DND-41 (cell line): ENCODE measurements around the gene JUN.

Source experiments
- ATAC-seq: fragments of 200-7000 bp; cut with Tn5 transposase; 3 replicates; pipeline ENCODE4 v1.9.1; 2021; ENCODE audit warnings: low read depth; ENCODE audit not compliant: insufficient read depth
- DNase-seq: peaks from one replicate; pipeline ENCODE4 v3.0.0-alpha.2; 2020
- H2AFZ ChIP-seq: 2 replicates; pipeline ENCODE4 v1.6.0; 2012; ENCODE audit warnings: low read depth, low read length
- H3K27ac ChIP-seq: 2 replicates; pipeline ENCODE4 v1.5.1; 2012; ENCODE audit warnings: low read length, inconsistent platforms
- H3K27me3 ChIP-seq: fragments of 200-600 bp; sonication (generic); 2 replicates; pipeline ENCODE4 v1.6.0; 2012; ENCODE audit warnings: low read length, mild to moderate bottlenecking, inconsistent platforms; ENCODE audit not compliant: insufficient read depth, poor library complexity
- H3K36me3 ChIP-seq: 2 replicates; pipeline ENCODE4 v1.5.1; 2012; ENCODE audit warnings: low read length, inconsistent platforms; ENCODE audit not compliant: insufficient read depth
- H3K4me1 ChIP-seq: 2 replicates; pipeline ENCODE4 v1.5.1; 2012; ENCODE audit warnings: mild to moderate bottlenecking, low read length; ENCODE audit not compliant: insufficient read depth
- H3K4me2 ChIP-seq: 2 replicates; pipeline ENCODE4 v1.6.0; 2012; ENCODE audit warnings: mild to moderate bottlenecking, moderate library complexity, low read length, inconsistent platforms; ENCODE audit not compliant: insufficient read depth
- H3K4me3 ChIP-seq, 2 experiments: fragments of 200-600 bp in 1 of 2; shearing (Covaris generic) in 1 of 2; 2 replicates each; pipeline ENCODE4 v1.5.1; 2012 to 2016; ENCODE audit warnings: inconsistent platforms in 2 of 2, low read length in 2 of 2, mild to moderate bottlenecking in 2 of 2, low read depth in 1 of 2, moderate library complexity in 1 of 2
- H3K79me2 ChIP-seq: 2 replicates; pipeline ENCODE4 v1.6.0; 2012; ENCODE audit warnings: low read length, inconsistent platforms; ENCODE audit not compliant: insufficient read depth
- H3K9ac ChIP-seq: 2 replicates; pipeline ENCODE4 v1.6.0; 2012; ENCODE audit warnings: low read depth, mild to moderate bottlenecking, inconsistent platforms, low read length, moderate library complexity
- H3K9me3 ChIP-seq: 2 replicates; pipeline ENCODE4 v1.5.1; 2012; ENCODE audit warnings: low read length, moderate library complexity, mild to moderate bottlenecking, inconsistent platforms; ENCODE audit not compliant: insufficient read depth, severe bottlenecking
- H4K20me1 ChIP-seq: 2 replicates; pipeline ENCODE4 v1.6.0; 2012; ENCODE audit warnings: low read length; ENCODE audit not compliant: insufficient read depth
- EZH2 ChIP-seq: IDR thresholded peaks from 3 replicates; pipeline ENCODE4 v1.6.1; 2012; ENCODE audit warnings: borderline replicate concordance, low read depth, mild to moderate bottlenecking, moderate library complexity, low read length, inconsistent platforms; ENCODE audit not compliant: severe bottlenecking
- TF ChIP-seq, protein P1 (sequence below): IDR thresholded peaks from 2 replicates; pipeline ENCODE4 v1.5.1; 2012; ENCODE audit warnings: borderline replicate concordance, low read length, moderate library complexity, mild to moderate bottlenecking; ENCODE audit not compliant: poor library complexity, severe bottlenecking; ENCODE audit errors: extremely low read depth

JUN gene

DNA sequence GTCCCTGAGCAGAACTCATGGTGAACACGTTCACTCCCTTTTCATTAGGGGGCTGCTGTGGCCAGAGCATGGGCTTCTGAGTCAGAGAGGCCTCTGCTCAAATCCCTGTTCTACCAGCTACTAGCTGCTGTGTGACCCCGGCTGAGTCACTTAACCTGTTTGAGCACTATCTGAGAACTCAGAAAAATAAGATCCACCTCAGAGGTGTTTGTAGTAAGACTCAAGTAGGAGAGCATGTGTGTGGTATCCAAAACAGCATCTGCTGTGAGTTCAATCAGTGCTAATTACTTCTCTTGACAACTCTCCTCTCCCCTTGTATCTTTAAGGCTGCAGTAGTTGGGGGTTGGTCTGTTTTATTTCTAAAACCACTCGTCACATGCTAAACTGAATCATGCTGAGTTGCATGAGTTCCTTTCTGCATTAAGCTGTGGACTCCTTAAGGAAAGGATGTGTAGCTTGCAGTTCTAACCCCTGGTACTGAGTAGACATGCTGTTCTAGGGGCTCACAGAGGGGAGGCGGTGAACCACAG, 39.7 kb upstream of the JUN start:
- Histone ChIP-seq H3K27ac (no peak overlapping the region), H3K9ac (no peak overlapping the region), H2AFZ (no peak overlapping the region), H3K27me3 (no peaks in the 10 kb centered on the region), H3K4me1 (no peaks in the 10 kb centered on the region), H3K9me3 (peaks cover 13% of the 10 kb centered on the region), H3K4me3 (no peak overlapping the region), H4K20me1 (no peaks in the 10 kb centered on the region), H3K36me3 (no peaks in the 10 kb centered on the region), H3K4me2 (no peak overlapping the region), H3K79me2 (no peaks in the 10 kb centered on the region)
- DNase-seq: no peak
- ATAC-seq: 0 out of 3 replicates have a peak, but pooled peaks have one; percentile 7
- no peak for TF ChIP-seq EZH2
- TF ChIP-seq, protein P1, sequence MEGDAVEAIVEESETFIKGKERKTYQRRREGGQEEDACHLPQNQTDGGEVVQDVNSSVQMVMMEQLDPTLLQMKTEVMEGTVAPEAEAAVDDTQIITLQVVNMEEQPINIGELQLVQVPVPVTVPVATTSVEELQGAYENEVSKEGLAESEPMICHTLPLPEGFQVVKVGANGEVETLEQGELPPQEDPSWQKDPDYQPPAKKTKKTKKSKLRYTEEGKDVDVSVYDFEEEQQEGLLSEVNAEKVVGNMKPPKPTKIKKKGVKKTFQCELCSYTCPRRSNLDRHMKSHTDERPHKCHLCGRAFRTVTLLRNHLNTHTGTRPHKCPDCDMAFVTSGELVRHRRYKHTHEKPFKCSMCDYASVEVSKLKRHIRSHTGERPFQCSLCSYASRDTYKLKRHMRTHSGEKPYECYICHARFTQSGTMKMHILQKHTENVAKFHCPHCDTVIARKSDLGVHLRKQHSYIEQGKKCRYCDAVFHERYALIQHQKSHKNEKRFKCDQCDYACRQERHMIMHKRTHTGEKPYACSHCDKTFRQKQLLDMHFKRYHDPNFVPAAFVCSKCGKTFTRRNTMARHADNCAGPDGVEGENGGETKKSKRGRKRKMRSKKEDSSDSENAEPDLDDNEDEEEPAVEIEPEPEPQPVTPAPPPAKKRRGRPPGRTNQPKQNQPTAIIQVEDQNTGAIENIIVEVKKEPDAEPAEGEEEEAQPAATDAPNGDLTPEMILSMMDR: no peak

DNA sequence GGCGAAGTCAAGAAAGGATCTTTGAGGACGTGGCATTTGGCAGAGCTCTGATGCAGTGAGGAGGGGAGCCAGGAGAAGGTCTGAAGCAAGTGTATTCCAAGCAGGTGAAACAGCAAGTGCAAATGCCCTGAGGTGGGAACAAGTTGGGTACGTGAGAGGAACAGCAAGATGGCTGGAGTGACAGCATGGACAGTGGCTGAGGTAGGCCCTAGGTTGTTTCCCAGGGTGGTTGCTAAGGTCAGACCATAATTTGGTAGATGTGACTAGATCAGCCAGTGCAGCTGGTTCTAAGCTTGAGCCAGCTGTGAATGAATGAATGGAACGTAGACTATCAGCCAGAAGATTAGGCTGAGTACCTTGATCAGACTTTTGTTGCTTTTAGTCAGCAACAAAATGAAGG, 37.5 kb upstream of the JUN start:
- H3K4me1 ChIP-seq: peaks cover 8% of the 10 kb centered on the region
- ATAC-seq (no peak), DNase-seq (no peak)
- no peaks in the 10 kb centered on the region for H3K79me2 ChIP-seq
- TF ChIP-seq EZH2: no peak
- TF ChIP-seq, protein P1: no peak
- no peak overlapping the region for H3K27ac ChIP-seq
- no peak overlapping the region for H3K4me3 ChIP-seq
- no peak overlapping the region for H2AFZ ChIP-seq
- H3K36me3 ChIP-seq: no peaks in the 10 kb centered on the region
- H4K20me1 ChIP-seq: no peaks in the 10 kb centered on the region
- H3K27me3 ChIP-seq: no peaks in the 10 kb centered on the region
- H3K4me2 ChIP-seq: no peak overlapping the region
- no peak overlapping the region for H3K9ac ChIP-seq
- H3K9me3 ChIP-seq: peaks cover 2% of the 10 kb centered on the region

DNA sequence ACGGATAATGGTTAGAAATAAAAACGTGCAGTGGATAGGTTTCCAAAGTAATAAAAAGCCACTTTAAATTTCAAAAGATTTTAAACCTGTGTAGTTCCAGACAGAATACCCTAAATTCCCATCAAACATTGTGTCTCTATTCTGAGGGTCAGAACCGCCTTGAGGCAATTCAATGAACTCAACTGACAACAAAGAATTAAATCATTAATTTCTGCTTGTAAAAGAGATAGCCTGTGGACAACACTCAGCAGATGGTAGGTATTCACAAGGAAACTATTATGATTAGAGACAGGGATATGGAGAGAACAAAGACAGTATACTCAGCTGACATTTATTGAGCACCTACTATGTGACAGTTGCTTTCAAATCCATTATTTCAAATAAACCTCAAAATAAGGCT, 35.1 kb upstream of the JUN start:
- Histone ChIP-seq H4K20me1 (no peaks in the 10 kb centered on the region), H3K4me3 (no peak overlapping the region), H3K36me3 (no peaks in the 10 kb centered on the region), H3K27ac (no peak overlapping the region), H3K79me2 (no peaks in the 10 kb centered on the region), H3K9me3 (no peaks in the 10 kb centered on the region), H3K27me3 (no peaks in the 10 kb centered on the region), H3K4me1 (peaks cover 17% of the 10 kb centered on the region), H2AFZ (no peak overlapping the region), H3K9ac (no peak overlapping the region), H3K4me2 (no peak overlapping the region)
- ATAC-seq (no peak), DNase-seq (no peak)
- TF ChIP-seq, protein P1: no peak
- no peak for TF ChIP-seq EZH2

DNA sequence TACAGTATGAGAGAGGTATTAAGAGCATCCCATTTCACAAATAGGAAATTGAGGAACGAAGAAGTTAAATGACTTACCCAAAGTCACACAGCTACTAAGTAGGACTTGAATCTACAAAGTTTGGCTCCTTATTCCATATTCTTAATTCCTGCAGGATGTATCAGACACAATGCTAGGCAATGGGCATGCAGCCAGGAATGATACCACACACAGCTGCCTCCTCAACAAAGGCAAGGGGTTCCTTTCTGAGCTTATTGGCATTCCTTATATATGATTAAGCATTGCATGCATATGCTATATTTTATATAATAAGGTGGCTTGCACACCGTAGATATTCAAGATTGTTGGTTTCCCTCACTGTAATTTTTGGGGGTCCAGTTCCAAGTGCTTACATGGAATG, 34.2 kb upstream of the JUN start:
- no peak overlapping the region for H3K4me2 ChIP-seq
- no peak for TF ChIP-seq EZH2
- TF ChIP-seq, protein P1: no peak
- H4K20me1 ChIP-seq: no peaks in the 10 kb centered on the region
- H3K79me2 ChIP-seq: no peaks in the 10 kb centered on the region
- no peak overlapping the region for H2AFZ ChIP-seq
- H3K27me3 ChIP-seq: no peaks in the 10 kb centered on the region
- H3K4me1 ChIP-seq: peaks cover 17% of the 10 kb centered on the region
- no peak for DNase-seq
- no peak overlapping the region for H3K9ac ChIP-seq
- no peaks in the 10 kb centered on the region for H3K9me3 ChIP-seq
- H3K27ac ChIP-seq: no peak overlapping the region
- H3K36me3 ChIP-seq: no peaks in the 10 kb centered on the region
- H3K4me3 ChIP-seq: no peak overlapping the region
- no peak for ATAC-seq
